ENCODE data around the gene CCDC69.
"Not testable (repeated sequence)": the region's sequence is repeated elsewhere in the genome, so short reads cannot be mapped to it uniquely, and the experiment has no call there.

Gene CCDC69

GRCh38 chr5:151245680-151246219 is 21.9 kb upstream of the CCDC69 start:
- no peak overlapping the region for H3K27ac ChIP-seq (ENCODE audit: low read length)
- no CpG with 5 or more reads among the region's 4 CpGs for WGBS (ENCODE audit: insufficient coverage, insufficient read length)
- no peaks in the 10 kb centered on the region for H3K9me3 ChIP-seq (ENCODE audit: control insufficient read depth, insufficient read depth, low read length)
- no peak overlapping the region for H3K4me3 ChIP-seq (ENCODE audit: low read length)
- H3K4me1 ChIP-seq (ENCODE audit: control insufficient read depth, insufficient read depth, low read length) = peaks cover 5% of the 10 kb centered on the region; the same call in 1 of the 2 replicates
- no peaks in the 10 kb centered on the region for H3K36me3 ChIP-seq (ENCODE audit: control insufficient read depth, insufficient read depth, low read length)
- no peak for DNase-seq (ENCODE audit: low read depth, low spot score)
- H3K27me3 ChIP-seq (ENCODE audit: control insufficient read depth, insufficient read depth, low read length) = no peaks in the 10 kb centered on the region

- no peaks in the 10 kb centered on the region for H3K36me3 ChIP-seq (ENCODE audit: control insufficient read depth, insufficient read depth, low read length)
Observed at GRCh38 chr5:151244206-151244605, 20.3 kb upstream of the CCDC69 start.

GRCh38 chr5:151243564-151243963 is 19.7 kb upstream of the CCDC69 start:
- WGBS (ENCODE audit: insufficient coverage, insufficient read length) = no CpG with 5 or more reads among the region's 4 CpGs
- H3K4me1 ChIP-seq (ENCODE audit: control insufficient read depth, insufficient read depth, low read length) = peaks cover 3% of the 10 kb centered on the region; the same call in 1 of the 2 replicates

More at GRCh38 chr5:151244206-151244605, 20.3 kb upstream of the CCDC69 start:
- H3K27me3 ChIP-seq (ENCODE audit: control insufficient read depth, insufficient read depth, low read length) = no peaks in the 10 kb centered on the region
- H3K4me3 ChIP-seq (ENCODE audit: low read length) = no peak overlapping the region
- no peak for DNase-seq (ENCODE audit: low read depth, low spot score)
- H3K4me1 ChIP-seq (ENCODE audit: control insufficient read depth, insufficient read depth, low read length) = peaks cover 3% of the 10 kb centered on the region; the same call in 1 of the 2 replicates
- no peaks in the 10 kb centered on the region for H3K9me3 ChIP-seq (ENCODE audit: control insufficient read depth, insufficient read depth, low read length)
- WGBS (ENCODE audit: insufficient coverage, insufficient read length) = no CpG with 5 or more reads among the region's 3 CpGs
- H3K27ac ChIP-seq (ENCODE audit: low read length) = no peak overlapping the region

GRCh38 chr5:151243127-151243526 is 19.2 kb upstream of the CCDC69 start:
- H3K27me3 ChIP-seq (ENCODE audit: control insufficient read depth, insufficient read depth, low read length) = no peaks in the 10 kb centered on the region
- no CpG with 5 or more reads among the region's 4 CpGs for WGBS (ENCODE audit: insufficient coverage, insufficient read length)
- no peak overlapping the region for H3K27ac ChIP-seq (ENCODE audit: low read length)
- no peak overlapping the region for H3K4me3 ChIP-seq (ENCODE audit: low read length)
- H3K36me3 ChIP-seq (ENCODE audit: control insufficient read depth, insufficient read depth, low read length) = no peaks in the 10 kb centered on the region
- H3K9me3 ChIP-seq (ENCODE audit: control insufficient read depth, insufficient read depth, low read length) = no peaks in the 10 kb centered on the region
- no peak for DNase-seq (ENCODE audit: low read depth, low spot score)
- peaks cover 3% of the 10 kb centered on the region; the same call in 1 of the 2 replicates for H3K4me1 ChIP-seq (ENCODE audit: control insufficient read depth, insufficient read depth, low read length)

More at GRCh38 chr5:151243564-151243963, 19.7 kb upstream of the CCDC69 start:
- Histone ChIP-seq H3K27me3 (ENCODE audit: control insufficient read depth, insufficient read depth, low read length) (no peaks in the 10 kb centered on the region), H3K27ac (ENCODE audit: low read length) (no peak overlapping the region), H3K4me3 (ENCODE audit: low read length) (no peak overlapping the region), H3K9me3 (ENCODE audit: control insufficient read depth, insufficient read depth, low read length) (no peaks in the 10 kb centered on the region), H3K36me3 (ENCODE audit: control insufficient read depth, insufficient read depth, low read length) (no peaks in the 10 kb centered on the region)
- DNase-seq (ENCODE audit: low read depth, low spot score) = no peak

GRCh38 chr5:151240924-151241635 is 17.2 kb upstream of the CCDC69 start:
- H3K9me3 ChIP-seq (ENCODE audit: control insufficient read depth, insufficient read depth, low read length) = no peaks in the 10 kb centered on the region
- no peak for DNase-seq (ENCODE audit: low read depth, low spot score)
- H3K4me3 ChIP-seq (ENCODE audit: low read length) = no peak overlapping the region
- peaks cover 3% of the 10 kb centered on the region; the same call in 1 of the 2 replicates for H3K4me1 ChIP-seq (ENCODE audit: control insufficient read depth, insufficient read depth, low read length)
- H3K27ac ChIP-seq (ENCODE audit: low read length) = no peak overlapping the region
- no peaks in the 10 kb centered on the region for H3K36me3 ChIP-seq (ENCODE audit: control insufficient read depth, insufficient read depth, low read length)
- no peaks in the 10 kb centered on the region for H3K27me3 ChIP-seq (ENCODE audit: control insufficient read depth, insufficient read depth, low read length)
- no CpG with 5 or more reads among the region's 2 CpGs for WGBS (ENCODE audit: insufficient coverage, insufficient read length)

- H3K36me3 ChIP-seq (ENCODE audit: control insufficient read depth, insufficient read depth, low read length); DNase-seq (ENCODE audit: low read depth, low spot score); H3K27me3 ChIP-seq (ENCODE audit: control insufficient read depth, insufficient read depth, low read length); H3K4me3 ChIP-seq (ENCODE audit: low read length); H3K27ac ChIP-seq (ENCODE audit: low read length); H3K9me3 ChIP-seq (ENCODE audit: control insufficient read depth, insufficient read depth, low read length); H3K4me1 ChIP-seq (ENCODE audit: control insufficient read depth, insufficient read depth, low read length): not testable (repeated sequence)
- WGBS (ENCODE audit: insufficient coverage, insufficient read length) = no CpG with 5 or more reads among the region's 10 CpGs
Observed at GRCh38 chr5:151240268-151240835, 16.5 kb upstream of the CCDC69 start.

GRCh38 chr5:151239237-151239861 is 15.5 kb upstream of the CCDC69 start:
- H3K4me1 ChIP-seq (ENCODE audit: control insufficient read depth, insufficient read depth, low read length) = peaks cover 3% of the 10 kb centered on the region; the same call in 1 of the 2 replicates
- no peaks in the 10 kb centered on the region for H3K36me3 ChIP-seq (ENCODE audit: control insufficient read depth, insufficient read depth, low read length)
- H3K9me3 ChIP-seq (ENCODE audit: control insufficient read depth, insufficient read depth, low read length) = no peaks in the 10 kb centered on the region
- no peak overlapping the region for H3K27ac ChIP-seq (ENCODE audit: low read length)
- no peak for DNase-seq (ENCODE audit: low read depth, low spot score)
- no CpG with 5 or more reads among the region's 17 CpGs for WGBS (ENCODE audit: insufficient coverage, insufficient read length)
- H3K4me3 ChIP-seq (ENCODE audit: low read length) = no peak overlapping the region
- no peaks in the 10 kb centered on the region for H3K27me3 ChIP-seq (ENCODE audit: control insufficient read depth, insufficient read depth, low read length)

- no peak for DNase-seq (ENCODE audit: low read depth, low spot score)
- Histone ChIP-seq H3K36me3 (ENCODE audit: control insufficient read depth, insufficient read depth, low read length) (no peaks in the 10 kb centered on the region), H3K9me3 (ENCODE audit: control insufficient read depth, insufficient read depth, low read length) (no peaks in the 10 kb centered on the region), H3K4me3 (ENCODE audit: low read length) (no peak overlapping the region), H3K27ac (ENCODE audit: low read length) (no peak overlapping the region), H3K27me3 (ENCODE audit: control insufficient read depth, insufficient read depth, low read length) (no peaks in the 10 kb centered on the region), H3K4me1 (ENCODE audit: control insufficient read depth, insufficient read depth, low read length) (peaks cover 3% of the 10 kb centered on the region; the same call in 1 of the 2 replicates)
- no CpG with 5 or more reads among the region's 14 CpGs for WGBS (ENCODE audit: insufficient coverage, insufficient read length)
Observed at GRCh38 chr5:151238303-151238741, 14.4 kb upstream of the CCDC69 start.

GRCh38 chr5:151237685-151238084 is 13.8 kb upstream of the CCDC69 start:
- Histone ChIP-seq H3K27ac (ENCODE audit: low read length) (no peak overlapping the region), H3K36me3 (ENCODE audit: control insufficient read depth, insufficient read depth, low read length) (no peaks in the 10 kb centered on the region), H3K9me3 (ENCODE audit: control insufficient read depth, insufficient read depth, low read length) (no peaks in the 10 kb centered on the region), H3K4me1 (ENCODE audit: control insufficient read depth, insufficient read depth, low read length) (peaks cover 3% of the 10 kb centered on the region; the same call in 1 of the 2 replicates), H3K27me3 (ENCODE audit: control insufficient read depth, insufficient read depth, low read length) (no peaks in the 10 kb centered on the region), H3K4me3 (ENCODE audit: low read length) (no peak overlapping the region)
- WGBS (ENCODE audit: insufficient coverage, insufficient read length) = no CpG with 5 or more reads among the region's 7 CpGs
- no peak for DNase-seq (ENCODE audit: low read depth, low spot score)

DNA sequence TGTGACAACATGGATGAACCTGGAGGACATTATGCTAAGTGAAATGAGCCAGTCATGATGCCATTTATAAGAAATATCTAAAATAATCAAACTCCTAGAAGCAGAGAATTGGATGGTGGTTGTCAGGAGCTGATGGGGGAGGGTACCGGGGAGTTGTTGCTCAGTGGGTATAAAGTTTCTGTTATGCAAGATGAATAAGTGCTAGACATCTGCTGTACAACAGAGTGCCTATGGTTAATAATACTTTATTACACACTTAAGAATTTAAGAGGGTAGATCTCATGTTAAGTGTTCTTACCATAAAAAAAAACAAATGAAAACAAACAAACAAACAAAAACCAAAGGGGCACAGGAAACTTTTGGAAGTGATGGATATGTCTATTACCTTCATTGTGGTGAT is 13.0 kb upstream of the CCDC69 start:
- Histone ChIP-seq H3K4me3 (ENCODE audit: low read length) (no peak overlapping the region), H3K36me3 (ENCODE audit: control insufficient read depth, insufficient read depth, low read length) (no peaks in the 10 kb centered on the region), H3K27me3 (ENCODE audit: control insufficient read depth, insufficient read depth, low read length) (no peaks in the 10 kb centered on the region), H3K9me3 (ENCODE audit: control insufficient read depth, insufficient read depth, low read length) (no peaks in the 10 kb centered on the region), H3K27ac (ENCODE audit: low read length) (no peak overlapping the region), H3K4me1 (ENCODE audit: control insufficient read depth, insufficient read depth, low read length) (peaks cover 3% of the 10 kb centered on the region; the same call in 1 of the 2 replicates)
- WGBS (ENCODE audit: insufficient coverage, insufficient read length) = no CpG with 5 or more reads among the region's 1 CpG
- no peak for DNase-seq (ENCODE audit: low read depth, low spot score)
